GM21447 (cell line): ENCODE measurements around the gene MCM6.
A peak's percentile ranks its signal among the peaks of the same experiment; 100 is the strongest.
"Not testable (repeated sequence)": the region's sequence is repeated elsewhere in the genome, so short reads cannot be mapped to it uniquely, and the experiment has no call there.

Source experiments
- ATAC-seq: cut with Tn5 transposase; IDR thresholded peaks from one replicate; pipeline ENCODE4 v1.9.1; 2021; ENCODE audit not compliant: unreplicated experiment

The MCM6 gene

DNA sequence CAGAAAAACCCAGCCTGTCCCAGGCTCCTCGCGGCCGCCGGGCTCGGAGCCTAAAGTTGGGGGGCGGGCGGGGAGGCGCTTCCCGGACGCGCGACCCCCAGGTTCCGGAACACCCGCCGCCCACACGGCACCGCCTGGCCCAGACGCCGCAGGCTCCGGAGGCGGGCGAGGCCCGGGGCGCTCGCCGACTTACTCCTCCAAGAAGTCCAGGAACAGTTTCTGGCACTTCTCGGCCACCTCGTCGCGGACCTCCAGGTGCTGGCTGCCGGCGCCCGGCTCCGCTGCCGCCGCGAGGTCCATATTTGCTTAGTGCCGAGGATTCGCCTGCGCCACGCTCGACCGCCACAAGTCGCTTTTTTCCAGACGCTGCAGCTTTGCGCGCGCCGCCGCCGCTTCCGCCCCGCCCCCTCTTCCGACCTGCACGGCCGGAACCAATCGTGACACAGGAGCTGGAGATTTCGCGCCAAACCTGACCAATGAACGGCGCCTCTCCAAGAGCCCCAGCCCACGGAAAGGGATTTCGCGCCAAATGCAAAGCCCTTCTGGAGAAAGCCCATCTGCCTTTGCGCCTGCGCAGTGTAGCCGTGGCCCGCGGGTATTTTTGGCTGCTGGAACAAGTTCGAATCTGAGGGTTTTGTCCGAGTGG, at the start of gene MCM6:
MCM6 (minus strand) TSS at position 378 of the 646 bp plus-strand sequence; CDS start at position 300, 78 bp downstream.
- peak; percentile 90 for ATAC-seq

DNA sequence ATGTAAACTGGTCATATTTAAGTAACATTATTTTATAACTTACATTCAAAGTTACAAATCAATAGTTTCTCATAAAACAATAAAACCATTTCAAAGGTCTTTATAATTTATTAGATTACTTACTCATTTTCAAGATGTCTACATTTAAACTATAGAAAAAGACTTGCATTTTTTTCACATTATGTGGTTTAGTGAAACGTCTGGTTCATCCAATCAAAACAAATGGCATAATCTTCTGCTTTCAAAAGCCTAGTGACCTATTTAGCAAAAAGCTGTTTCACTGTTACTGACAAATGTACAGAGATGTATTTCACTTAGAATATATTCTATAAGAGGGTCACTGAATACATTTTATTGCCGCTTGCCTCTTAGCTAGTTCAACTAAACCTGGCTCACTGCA, 49.3 kb upstream of the MCM6 start:
- no peak for ATAC-seq

DNA sequence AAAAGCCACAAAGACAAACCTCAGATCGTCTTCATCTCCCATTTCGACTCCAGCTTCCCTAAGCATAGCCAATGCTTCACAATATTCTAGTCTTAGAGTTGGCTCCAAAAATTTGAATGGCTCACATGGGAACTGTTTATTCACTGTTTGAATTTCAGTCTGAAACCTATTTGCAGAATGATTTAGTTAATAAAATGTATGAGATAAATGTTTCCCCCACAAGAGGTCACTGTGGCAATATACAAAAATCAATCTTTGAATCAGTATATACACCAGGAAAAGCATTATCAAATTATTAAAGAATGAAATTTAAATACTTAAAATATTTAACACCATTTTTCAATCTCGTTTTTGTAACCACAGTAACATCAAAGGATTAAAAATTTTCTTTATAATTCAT, 40.0 kb upstream of the MCM6 start:
- ATAC-seq = no peak

DNA sequence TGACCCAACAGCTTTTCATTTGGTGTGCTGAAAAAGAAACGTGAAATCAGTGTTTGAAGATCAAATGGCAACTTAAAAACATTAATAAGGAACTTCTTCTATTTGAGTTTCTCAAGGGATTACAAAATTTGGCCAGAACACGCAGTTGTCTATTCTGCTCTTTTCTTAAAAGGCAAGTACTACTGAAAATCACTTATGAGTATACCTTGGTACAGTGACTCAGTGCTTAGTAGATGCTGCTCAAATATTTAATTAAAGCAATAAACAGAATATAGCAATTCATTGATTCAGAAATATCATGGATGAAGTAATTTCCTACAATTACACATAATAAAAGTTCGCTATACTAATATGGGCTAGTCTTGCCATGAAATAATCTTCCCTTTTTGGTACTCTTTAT, 38.2 kb upstream of the MCM6 start:
- no peak for ATAC-seq

DNA sequence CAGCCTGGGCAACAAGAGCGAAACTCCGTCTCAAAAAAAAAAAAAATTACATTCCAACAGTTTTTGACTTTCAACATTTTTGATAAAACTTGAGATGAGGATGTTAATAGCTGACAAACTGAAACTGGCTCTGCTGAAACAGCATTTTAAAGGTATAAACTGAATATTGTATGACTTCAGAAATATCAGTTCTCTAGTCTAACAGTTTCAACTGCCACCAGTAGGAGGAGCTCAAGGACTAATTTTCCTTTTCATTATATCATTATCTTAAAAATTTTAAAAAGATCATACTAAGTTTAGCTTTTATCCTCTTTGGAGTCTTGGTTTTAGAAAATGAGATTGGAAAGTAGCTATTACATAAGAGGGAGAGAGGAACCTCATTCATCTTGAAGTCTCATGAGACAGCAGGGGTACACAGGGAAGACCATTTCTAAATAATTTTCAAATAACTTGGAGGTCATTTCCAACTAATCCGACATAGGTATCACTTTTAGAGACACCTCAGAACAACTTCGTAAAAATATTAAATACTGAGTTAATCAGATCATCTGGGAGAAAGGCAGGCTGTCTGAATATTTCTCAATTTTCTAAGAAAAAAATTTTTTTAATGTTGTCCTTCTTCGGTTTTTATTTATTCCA, 37.6 kb upstream of the MCM6 start:
- no peak for ATAC-seq

DNA sequence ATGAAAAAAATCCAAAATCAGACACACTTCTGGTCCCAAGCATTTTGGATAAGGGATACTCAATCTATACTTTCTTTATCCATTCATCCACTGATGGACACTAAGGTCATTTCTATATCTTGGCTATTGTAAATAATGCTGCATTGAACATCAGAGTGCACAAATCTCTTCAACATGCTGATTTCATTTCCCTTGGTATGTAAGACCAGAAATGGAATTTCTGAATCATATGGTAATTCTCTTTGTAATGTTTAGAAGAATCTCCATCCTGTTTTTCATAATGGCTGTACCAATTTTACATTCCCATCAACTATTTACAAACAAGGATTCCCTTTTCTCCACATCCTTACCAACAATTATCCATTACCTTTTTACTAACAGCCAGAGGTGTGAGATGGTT, 33.7 kb upstream of the MCM6 start:
- ATAC-seq = no peak

DNA sequence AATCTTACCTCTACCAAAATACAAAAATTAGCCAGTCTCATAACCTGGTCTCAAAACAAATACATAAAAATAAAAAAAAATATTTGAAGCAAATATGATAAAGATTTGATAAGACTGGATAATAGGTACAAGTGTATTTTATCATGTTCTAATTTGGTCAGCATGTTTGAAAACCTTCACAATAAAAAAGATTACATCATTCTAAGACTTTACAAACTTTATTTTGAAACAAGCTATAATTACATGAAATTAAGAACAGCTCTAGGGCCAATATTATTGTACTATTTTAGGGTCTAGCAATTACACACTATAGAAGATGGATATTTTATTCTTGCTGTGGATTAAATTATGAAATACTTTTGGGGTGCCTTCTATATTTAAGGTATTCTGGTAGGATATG, 29.4 kb upstream of the MCM6 start:
- no peak for ATAC-seq

DNA sequence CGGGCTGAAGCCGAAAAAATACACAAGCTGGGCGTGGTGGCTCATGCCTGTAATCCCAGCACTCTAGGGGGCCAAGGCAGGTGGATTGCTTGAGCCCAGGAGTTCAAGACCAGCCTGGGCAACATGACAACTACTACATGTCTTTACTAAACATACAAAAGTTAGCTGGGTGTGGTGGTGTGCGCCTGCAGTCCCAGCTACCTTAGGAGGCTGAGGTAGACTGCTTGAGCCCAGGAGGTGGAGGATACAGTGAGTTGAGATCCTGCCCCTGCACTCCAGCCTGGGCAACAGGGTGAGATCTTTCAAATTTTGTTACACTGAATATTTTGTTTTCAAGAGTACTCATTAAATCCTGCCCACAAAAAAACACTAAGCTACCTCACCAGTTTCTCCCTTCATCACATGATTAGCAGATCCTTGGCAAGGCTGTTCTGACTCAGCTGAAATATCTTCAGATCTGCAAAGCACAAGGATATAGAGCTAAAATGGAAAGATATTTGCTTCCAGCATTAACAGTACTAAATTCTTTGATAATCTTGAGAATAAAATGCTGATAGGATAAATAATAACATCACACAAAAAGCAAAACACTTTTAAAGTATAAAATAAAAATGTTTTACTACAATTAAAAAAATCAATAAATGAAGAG, 28.2 kb upstream of the MCM6 start:
- no peak for ATAC-seq

DNA sequence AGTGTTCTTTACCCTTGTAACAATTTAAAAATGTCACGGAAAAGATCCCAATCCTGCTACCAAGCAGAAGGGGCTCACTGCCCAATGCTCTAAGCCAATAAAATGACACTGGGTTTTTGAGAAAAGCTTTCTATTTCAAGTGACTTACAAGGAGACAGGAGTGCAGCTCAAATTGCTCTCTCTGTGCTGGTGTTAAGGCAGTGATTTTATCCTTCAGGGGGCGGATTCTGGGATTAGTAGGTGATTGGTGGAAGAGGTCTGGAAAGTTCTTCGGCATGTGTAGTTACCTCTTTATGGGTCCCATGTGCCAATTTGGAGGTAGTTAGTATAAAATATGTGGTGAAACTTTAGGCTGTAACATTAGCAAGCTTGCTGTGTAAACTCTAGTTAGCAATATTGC, 27.4 kb upstream of the MCM6 start:
- no peak for ATAC-seq

DNA sequence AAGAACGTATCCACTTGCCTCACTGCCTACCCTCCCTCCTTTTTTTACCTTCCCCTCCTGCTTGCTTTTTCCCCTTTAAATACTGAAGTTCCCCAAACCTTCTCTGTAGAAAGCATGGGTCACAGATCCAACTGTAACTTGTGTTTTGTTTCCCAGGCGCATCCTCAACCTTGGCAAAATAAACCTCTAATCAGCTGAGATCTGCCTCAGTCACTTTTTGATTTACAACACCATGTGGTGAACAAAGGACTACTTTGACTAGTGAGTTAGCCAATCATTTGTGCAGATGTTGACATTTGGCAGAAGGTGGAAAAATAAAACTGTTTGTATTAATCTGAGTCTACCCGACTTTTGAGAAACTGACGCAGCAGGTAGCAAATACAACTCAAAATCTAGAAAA, 23.3 kb upstream of the MCM6 start:
- no peak for ATAC-seq

DNA sequence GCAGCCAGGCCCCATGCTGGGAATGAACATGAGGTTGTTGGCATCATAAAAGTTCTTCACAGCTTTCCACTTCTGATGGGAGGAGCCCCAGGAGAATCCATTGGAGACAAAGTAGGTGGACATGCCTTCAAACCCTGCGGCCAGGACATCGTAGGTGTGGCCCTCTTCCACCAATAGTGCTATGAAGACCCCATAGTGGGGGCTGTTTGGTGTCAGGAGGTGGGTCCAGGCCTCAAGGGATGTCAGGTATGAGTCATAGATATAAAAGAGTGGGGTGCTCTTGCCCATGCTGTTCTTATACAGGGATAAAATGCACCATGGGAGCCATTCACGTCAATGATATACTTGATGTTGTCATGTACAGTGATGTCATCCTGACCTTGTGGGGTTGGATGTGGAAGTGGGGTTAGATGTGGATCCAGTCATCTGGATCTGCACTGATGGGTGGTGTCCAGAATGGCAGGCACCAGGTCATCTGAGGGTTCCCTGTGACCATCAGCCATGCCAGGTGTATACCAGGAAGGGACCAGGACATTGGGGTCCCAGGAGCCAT, 22.1 kb upstream of the MCM6 start:
- ATAC-seq = no peak

DNA sequence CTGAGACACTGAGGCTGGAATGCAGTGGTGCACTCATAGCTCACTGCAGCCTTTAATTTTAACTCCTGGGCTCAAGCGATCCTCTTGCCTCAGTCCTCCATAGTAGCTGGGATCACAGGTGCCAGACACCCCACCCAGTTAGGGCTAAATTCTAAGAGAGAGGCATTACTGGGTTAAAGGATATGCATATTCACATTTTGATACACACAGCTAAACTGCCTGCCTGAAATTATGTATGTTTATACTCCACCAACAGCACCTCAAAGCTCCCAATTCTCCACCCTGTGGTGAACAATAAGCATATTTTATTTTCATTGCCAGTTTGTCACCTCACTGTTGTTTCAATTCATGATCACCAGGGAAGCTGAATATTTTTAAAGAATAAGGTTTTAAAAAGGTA, 18.7 kb upstream of the MCM6 start:
- no peak for ATAC-seq

DNA sequence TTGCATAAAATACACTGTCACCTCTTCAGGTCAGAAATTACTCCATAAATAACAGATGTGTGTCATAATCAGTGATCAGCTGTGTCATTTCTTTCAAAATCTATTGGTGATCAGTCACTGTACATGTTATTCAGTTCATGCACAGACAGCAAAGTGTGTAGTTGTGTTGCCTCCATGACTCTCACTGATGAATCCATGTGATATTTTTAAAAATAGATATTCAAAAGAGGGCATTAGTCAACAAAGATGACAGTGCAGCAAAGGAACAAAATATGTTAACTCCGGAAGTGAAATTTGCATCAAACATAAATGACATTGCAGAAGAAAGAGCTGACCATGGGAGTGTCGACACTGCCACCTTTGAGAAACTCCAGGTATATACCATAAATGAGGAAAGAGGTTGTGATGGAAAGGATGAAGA, 17.1 kb upstream of the MCM6 start:
- no peak for ATAC-seq

DNA sequence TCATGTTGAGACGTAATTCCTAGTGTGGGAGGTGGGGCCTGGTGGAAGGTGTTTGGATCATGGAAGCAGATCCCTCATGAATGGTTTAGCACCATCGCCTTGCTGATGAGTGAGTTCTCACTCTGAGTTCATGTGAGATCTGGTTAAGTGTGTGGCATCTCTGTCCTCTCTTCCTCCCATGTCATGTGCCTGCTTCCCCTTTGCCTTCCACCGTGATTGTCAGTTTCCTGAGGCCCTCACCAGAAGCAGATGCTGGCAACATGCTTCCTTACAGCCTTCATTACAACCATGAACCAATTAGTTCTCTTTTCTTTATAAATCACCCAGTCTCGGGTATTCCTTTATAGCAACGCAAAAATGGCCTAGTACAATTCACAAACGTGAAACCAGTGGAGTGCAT, 14.6 kb upstream of the MCM6 start:
- no peak for ATAC-seq

DNA sequence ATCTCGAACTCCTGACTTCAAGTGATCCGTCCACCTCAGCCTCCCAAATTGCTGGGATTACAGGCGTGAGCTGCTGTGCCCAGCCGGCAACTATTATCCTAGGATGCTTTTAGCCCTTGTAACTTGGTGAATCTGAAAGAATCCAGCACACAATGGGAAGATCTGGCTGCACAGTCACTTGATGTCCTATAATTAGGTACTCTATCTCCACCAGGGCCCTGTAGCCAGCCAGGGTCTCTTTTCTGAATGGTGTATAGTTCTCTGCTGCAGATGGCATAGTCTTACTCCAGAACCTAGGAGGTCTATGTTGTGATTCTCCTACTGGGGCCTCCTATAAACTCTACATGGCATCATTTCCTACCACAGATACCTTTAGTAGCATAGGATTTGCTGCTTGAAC, 13.9 kb upstream of the MCM6 start:
- no peak for ATAC-seq

DNA sequence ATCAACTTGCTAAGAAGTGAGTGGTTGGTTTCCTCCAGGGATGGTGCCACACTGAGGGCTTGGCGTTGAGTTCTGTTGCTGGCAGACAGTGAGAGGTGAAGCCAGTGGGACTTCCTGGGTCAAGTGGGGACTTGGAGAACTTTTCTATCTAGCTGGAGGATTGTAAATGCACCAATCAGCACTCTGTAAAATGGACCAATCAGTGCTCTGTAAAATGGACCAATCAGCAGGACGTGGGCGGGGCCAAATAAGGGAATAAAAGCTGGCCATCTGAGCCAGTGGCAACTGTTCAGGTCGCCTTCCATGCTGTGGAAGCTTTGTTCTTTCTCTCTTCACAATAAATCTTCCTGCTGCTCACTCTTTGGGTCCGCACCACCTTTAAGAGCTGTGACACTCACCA, 12.3 kb upstream of the MCM6 start:
- ATAC-seq = not testable (repeated sequence)

DNA sequence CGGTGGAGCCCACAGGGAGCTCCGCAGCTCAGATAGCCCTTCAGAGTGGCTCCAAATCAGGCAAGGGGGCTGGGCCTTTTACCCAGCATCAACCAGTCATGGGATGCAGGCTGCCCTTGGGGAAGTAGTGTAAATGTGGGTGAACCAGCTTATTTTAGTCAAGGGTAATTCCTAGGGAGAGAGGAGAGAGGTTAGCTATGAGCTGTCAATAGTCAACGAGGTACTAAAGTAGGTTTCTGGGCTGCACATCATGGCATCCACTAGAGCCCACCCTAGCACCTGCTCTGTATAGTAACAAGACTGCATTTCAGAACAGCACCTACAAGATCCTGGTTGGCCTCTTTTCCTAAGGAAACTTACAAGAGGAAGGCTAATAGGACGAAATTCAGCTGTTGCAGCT, 9.5 kb upstream of the MCM6 start:
- no peak for ATAC-seq

DNA sequence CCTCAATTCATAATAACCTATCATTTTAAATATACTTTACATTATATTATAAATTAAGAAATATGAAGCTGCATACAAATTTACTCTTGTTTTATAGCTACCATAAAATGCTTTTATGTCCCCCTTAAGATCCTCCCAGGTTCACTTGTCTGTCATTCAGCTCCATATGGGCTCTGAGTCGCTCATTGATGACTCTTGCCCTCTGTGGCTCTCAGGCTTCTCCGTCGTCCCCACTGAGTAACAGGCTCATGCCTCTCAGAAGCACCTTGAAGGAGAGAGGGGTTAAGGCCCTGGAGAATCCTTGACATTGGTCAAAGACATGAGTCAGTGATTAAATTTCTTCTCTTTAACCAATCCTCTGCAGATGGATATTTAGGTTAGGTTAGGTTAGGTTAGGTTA, 6.2 kb upstream of the MCM6 start:
- no peak for ATAC-seq

DNA sequence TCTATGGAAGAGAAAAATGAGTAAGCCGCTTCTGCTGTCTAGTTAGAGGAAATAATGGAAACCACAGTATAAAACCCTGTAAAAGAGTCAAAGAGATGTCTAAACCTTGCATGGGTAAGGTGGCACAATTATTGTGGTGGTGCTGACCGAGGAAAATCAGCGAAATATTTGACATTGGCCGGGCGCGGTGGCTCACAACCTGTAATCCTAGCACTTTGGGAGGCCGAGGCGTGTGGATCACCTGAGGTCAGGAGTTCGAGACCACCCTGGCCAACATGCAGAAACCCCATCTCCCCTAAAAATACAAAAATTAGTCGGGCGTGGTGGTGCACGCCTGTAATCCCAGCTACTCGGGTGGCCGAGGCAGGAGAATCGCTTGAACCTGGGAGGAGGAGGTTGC, 527 bp upstream of the MCM6 start:
- not testable (repeated sequence) for ATAC-seq

DNA sequence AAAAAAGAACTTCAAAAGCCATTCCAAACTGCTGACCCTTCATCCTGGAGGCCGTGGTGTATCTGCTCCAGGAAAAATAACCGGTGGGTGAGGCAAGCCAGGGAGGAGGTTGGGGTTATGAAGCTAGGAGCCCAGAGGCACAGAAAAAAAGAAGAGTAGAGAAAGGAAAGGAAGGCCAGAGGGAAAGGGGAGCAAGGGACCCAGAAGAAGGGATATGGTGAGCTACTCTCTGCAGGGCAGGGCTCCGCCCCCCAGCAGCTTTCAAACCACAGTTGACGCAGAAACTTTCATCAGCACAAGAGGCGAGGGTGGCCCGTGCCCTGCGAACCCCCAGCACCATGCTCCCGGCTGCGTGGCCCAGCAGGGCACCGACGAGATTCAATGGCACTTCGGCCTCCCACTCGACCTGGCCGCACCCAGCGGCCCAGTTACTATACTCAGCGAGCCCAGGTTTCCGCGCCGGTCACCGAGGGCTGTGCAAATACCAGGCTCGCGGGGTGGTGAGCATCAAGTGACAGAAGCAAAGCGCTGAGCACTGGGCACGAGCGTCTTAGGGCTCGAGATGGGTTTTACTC, 665 bp downstream of the MCM6 start:
- peak; percentile 50 for ATAC-seq

DNA sequence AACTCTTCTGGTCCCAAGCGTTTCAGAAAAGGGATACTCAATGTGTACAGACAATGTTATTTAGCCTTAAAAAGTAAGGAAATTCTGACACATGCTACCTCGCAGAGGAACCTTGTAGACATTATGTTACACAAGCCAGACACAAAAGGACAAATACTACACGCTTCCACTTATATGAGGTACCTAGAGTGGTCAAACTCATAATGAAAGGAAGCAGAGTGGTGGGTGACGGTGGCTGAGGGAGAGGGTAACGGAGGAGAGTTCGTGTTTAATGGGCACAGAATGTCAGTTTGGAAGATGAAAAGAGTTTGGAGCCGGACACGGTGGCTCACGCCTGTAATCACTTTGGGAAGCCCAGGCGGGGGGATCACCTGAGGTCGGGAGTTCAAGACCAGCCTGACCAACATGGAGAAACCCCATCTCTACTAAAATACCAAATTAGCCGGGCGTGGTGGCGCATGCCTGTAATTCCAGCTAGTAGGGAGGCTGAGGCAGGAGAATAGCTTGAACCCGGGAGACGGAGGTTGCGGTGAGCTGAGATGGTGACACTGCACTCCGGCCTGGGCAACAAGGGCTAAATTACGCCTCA, 1.4 kb downstream of the MCM6 start:
- no peak for ATAC-seq

DNA sequence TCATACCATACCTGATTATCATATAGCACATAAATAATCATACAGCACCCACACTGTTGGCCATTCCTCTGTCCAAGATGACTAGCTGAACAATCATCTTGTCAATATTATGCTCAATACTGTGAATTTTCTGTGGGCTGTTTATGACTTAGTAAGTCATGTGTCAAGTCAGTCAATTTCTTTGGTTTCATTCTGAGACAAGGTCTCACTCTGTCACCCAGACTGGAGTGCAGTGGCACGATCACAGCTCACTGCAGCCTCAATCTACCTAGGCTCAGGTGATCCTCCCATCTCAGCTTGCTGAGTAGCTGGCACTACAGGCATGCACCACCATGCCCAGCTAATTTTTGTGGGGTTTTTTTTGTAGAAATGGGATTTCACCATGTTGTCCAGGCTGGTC, 5.7 kb downstream of the MCM6 start:
- peak; percentile 41 for ATAC-seq
